Neural cell (in vitro differentiated cells): ENCODE results near the gene LIN37. TPM values are rescaled to one million over a fixed set of nuclear protein-coding genes. Genes with fewer than 3 reads are reported as not detected.

Experiments
- H2AFZ ChIP-seq: fragments of 200-600, 300-800 bp; sonication (generic), shearing (Covaris generic); 2 replicates; pipeline ENCODE4 v1.6.0; 2014; ENCODE audit warnings: low read depth, mild to moderate bottlenecking, antibody characterized with exemption, low read length, moderate library complexity
- H3F3A ChIP-seq: fragments of 200-600 bp; shearing (Covaris generic); 2 replicates; pipeline ENCODE4 v1.6.1; 2016; ENCODE audit warnings: mild to moderate bottlenecking, moderate library complexity, mixed read lengths, antibody characterized with exemption, low read length; ENCODE audit not compliant: insufficient read depth, poor library complexity, severe bottlenecking
- H3K27ac ChIP-seq: fragments of 200-600, 300-800 bp; sonication (generic), shearing (Covaris generic); 2 replicates; pipeline ENCODE4 v1.5.1; 2014; ENCODE audit warnings: mild to moderate bottlenecking, low read length, moderate library complexity
- H3K27me3 ChIP-seq: fragments of 300-800, 200-600 bp; sonication (generic), shearing (Covaris generic); 2 replicates; pipeline ENCODE4 v1.6.0; 2014; ENCODE audit warnings: mild to moderate bottlenecking, low read depth, low read length, moderate library complexity; ENCODE audit not compliant: insufficient read depth
- H3K36me3 ChIP-seq: fragments of 300-800, 200-600 bp; sonication (generic), shearing (Covaris generic); 2 replicates; pipeline ENCODE4 v1.5.1; 2014; ENCODE audit warnings: mild to moderate bottlenecking, antibody characterized with exemption, low read length, moderate library complexity; ENCODE audit not compliant: insufficient read depth
- H3K4me2 ChIP-seq: fragments of 300-800, 200-600 bp; sonication (generic), shearing (Covaris generic); 2 replicates; pipeline ENCODE4 v1.6.0; 2014; ENCODE audit warnings: mild to moderate bottlenecking, low read length
- H3K4me3 ChIP-seq: fragments of 300-800, 200-600 bp; sonication (generic), shearing (Covaris generic); 2 replicates; pipeline ENCODE4 v1.5.1; 2014; ENCODE audit warnings: mild to moderate bottlenecking, low read length, moderate library complexity
- H3K79me2 ChIP-seq: fragments of 200-600 bp; shearing (Covaris generic); replicated peaks from 2 replicates; pipeline ENCODE4 v1.6.0; 2014; ENCODE audit warnings: mild to moderate bottlenecking, low read length, moderate library complexity; ENCODE audit not compliant: insufficient read depth
- H3K9ac ChIP-seq: fragments of 300-800, 200-600 bp; sonication (generic), shearing (Covaris generic); 2 replicates; pipeline ENCODE4 v1.6.1; 2016; ENCODE audit warnings: mild to moderate bottlenecking, low read length, mixed read lengths
- H3K9me2 ChIP-seq: fragments of 200-600 bp; shearing (Covaris generic); 2 replicates; pipeline ENCODE4 v1.6.1; 2016; ENCODE audit warnings: mild to moderate bottlenecking, low read length, mixed read lengths; ENCODE audit not compliant: insufficient read depth
- H3K9me3 ChIP-seq: fragments of 200-600, 300-800 bp; sonication (generic), shearing (Covaris generic); 2 replicates; pipeline ENCODE4 v1.6.1; 2016; ENCODE audit warnings: mild to moderate bottlenecking, mixed run types, low read length, moderate library complexity, mixed read lengths
- H4K20me1 ChIP-seq: fragments of 200-600 bp; shearing (Covaris generic); 2 replicates; pipeline ENCODE4 v1.6.1; 2016; ENCODE audit warnings: mild to moderate bottlenecking, mixed run types; ENCODE audit not compliant: insufficient read depth
- EP300 ChIP-seq: fragments of 450-650 bp; conservative IDR thresholded peaks from 2 replicates; pipeline ENCODE4 v1.6.1; 2014; ENCODE audit warnings: antibody characterized with exemption, mild to moderate bottlenecking, moderate library complexity; ENCODE audit not compliant: poor library complexity, severe bottlenecking
- EZH2 ChIP-seq: fragments of 200-600, 300-800 bp; shearing (Covaris generic), sonication (generic); IDR thresholded peaks from 2 replicates; pipeline ENCODE4 v1.6.1; 2014; ENCODE audit warnings: antibody characterized with exemption, low read length, borderline replicate concordance, mild to moderate bottlenecking; ENCODE audit not compliant: insufficient read depth, poor library complexity, severe bottlenecking
- MXI1 ChIP-seq: fragments of 450-650 bp; conservative IDR thresholded peaks from 2 replicates; pipeline ENCODE4 v1.6.1; 2014; ENCODE audit warnings: antibody characterized with exemption, mild to moderate bottlenecking; ENCODE audit not compliant: poor library complexity, severe bottlenecking
- POLR2AphosphoS5 ChIP-seq: IDR thresholded peaks from 2 replicates; pipeline ENCODE4 v1.6.1; 2012
- RAD21 ChIP-seq: fragments of 450-650 bp; conservative IDR thresholded peaks from 2 replicates; pipeline ENCODE4 v1.6.1; 2014; ENCODE audit warnings: antibody characterized with exemption, mild to moderate bottlenecking, moderate library complexity
- SMC3 ChIP-seq: fragments of 450-650 bp; conservative IDR thresholded peaks from 2 replicates; pipeline ENCODE4 v1.6.1; 2014; ENCODE audit warnings: antibody characterized with exemption, mild to moderate bottlenecking, moderate library complexity; ENCODE audit not compliant: poor library complexity
- TAF1 ChIP-seq: IDR thresholded peaks from 2 replicates; pipeline ENCODE4 v1.6.1; 2012; ENCODE audit warnings: low read depth
- polyA plus RNA-seq: library from polyadenylated mRNA; depleted of rRNA; stranded (reverse); fragments of >200 nt; gene quantifications from 2 replicates; pipeline ENCODE4 v1.2.3, GENCODE V29; 2014
- TF ChIP-seq, protein P1 (sequence below): fragments of 450-650 bp; IDR thresholded peaks from 2 replicates; pipeline ENCODE4 v1.5.1; 2014; ENCODE audit warnings: antibody characterized with exemption, mild to moderate bottlenecking, moderate library complexity; ENCODE audit not compliant: poor library complexity, severe bottlenecking
- TF ChIP-seq, protein P2 (sequence below): IDR thresholded peaks from 2 replicates; pipeline ENCODE4 v1.6.1; 2012; ENCODE audit warnings: borderline replicate concordance

Gene LIN37
- polyA plus RNA-seq, 1 donor from 2014 or later, result 25.7 TPM

DNA sequence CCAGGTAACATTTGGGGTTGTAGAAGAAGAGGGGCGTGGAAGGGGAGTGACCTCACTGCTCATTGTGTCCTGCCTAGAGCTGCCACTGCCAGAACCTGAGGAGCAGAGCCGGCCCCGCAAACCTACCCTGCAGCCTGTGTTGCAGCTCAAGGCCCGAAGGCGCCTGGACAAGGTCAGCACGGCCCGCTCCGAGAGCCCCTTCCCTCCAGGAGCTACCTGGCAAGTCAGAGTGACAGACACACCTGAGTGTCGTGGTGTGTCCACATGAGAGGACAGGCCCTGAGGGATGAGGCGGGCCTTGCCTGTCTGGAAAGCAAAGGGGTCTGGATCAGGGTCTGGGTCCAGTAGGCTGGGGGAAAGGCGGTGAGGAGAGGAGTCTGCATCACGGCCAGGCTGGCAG is 23.8 kb upstream of the LIN37 start:
- no peaks in the 10 kb centered on the region for H3K36me3 ChIP-seq
- H3K9me3 ChIP-seq, result no peaks in the 10 kb centered on the region
- no peak overlapping the region for H3K4me3 ChIP-seq
- peaks cover 7% of the 10 kb centered on the region for H3K79me2 ChIP-seq
- no peak for TF ChIP-seq TAF1
- TF ChIP-seq, protein P1, sequence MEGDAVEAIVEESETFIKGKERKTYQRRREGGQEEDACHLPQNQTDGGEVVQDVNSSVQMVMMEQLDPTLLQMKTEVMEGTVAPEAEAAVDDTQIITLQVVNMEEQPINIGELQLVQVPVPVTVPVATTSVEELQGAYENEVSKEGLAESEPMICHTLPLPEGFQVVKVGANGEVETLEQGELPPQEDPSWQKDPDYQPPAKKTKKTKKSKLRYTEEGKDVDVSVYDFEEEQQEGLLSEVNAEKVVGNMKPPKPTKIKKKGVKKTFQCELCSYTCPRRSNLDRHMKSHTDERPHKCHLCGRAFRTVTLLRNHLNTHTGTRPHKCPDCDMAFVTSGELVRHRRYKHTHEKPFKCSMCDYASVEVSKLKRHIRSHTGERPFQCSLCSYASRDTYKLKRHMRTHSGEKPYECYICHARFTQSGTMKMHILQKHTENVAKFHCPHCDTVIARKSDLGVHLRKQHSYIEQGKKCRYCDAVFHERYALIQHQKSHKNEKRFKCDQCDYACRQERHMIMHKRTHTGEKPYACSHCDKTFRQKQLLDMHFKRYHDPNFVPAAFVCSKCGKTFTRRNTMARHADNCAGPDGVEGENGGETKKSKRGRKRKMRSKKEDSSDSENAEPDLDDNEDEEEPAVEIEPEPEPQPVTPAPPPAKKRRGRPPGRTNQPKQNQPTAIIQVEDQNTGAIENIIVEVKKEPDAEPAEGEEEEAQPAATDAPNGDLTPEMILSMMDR, result no peak
- no peak for TF ChIP-seq MXI1
- TF ChIP-seq POLR2AphosphoS5, result no peak
- no peak for TF ChIP-seq EP300
- no peaks in the 10 kb centered on the region for H3F3A ChIP-seq
- no peak overlapping the region for H3K9ac ChIP-seq
- no peaks in the 10 kb centered on the region for H4K20me1 ChIP-seq
- no peak overlapping the region for H3K27ac ChIP-seq
- no peak overlapping the region for H2AFZ ChIP-seq
- no peaks in the 10 kb centered on the region for H3K27me3 ChIP-seq
- H3K4me2 ChIP-seq, result no peak overlapping the region
- no peaks in the 10 kb centered on the region for H3K9me2 ChIP-seq

DNA sequence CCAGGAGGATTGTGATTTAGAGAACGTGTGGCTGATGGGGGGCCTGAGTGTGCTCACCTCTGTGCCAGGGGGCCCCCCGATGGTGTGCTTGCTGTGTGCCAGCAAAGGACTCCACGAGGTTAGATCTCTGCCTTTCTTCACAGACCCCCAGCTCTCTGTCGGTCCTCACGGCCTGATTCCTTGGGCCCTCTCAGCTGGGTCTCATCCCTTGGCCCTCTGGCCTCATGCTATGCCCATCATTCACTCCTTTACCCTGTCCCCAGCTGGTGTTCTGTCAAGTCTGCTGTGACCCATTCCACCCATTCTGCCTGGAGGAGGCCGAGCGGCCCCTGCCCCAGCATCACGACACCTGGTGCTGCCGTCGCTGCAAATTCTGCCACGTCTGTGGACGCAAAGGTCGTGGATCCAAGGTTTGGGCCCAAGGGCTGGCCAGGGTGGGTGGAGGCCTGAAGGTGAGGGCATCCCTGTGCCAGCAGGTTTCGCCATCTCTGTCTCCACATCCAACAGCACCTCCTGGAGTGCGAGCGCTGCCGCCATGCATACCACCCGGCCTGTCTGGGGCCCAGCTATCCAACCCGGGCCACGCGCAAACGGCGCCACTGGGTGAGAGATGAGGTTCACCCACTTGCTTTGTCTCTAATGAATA is 23.0 kb upstream of the LIN37 start:
- Histone ChIP-seq H3K4me2 (no peak overlapping the region), H4K20me1 (no peaks in the 10 kb centered on the region), H3K9me3 (no peaks in the 10 kb centered on the region), H3K27ac (no peak overlapping the region), H3K9me2 (no peaks in the 10 kb centered on the region), H3K27me3 (no peaks in the 10 kb centered on the region), H3K4me3 (no peak overlapping the region), H3K79me2 (no peaks in the 10 kb centered on the region), H2AFZ (no peak overlapping the region), H3F3A (no peaks in the 10 kb centered on the region), H3K9ac (no peak overlapping the region), H3K36me3 (no peaks in the 10 kb centered on the region)
- no peak for TF ChIP-seq EZH2
- TF ChIP-seq MXI1, result no peak

DNA sequence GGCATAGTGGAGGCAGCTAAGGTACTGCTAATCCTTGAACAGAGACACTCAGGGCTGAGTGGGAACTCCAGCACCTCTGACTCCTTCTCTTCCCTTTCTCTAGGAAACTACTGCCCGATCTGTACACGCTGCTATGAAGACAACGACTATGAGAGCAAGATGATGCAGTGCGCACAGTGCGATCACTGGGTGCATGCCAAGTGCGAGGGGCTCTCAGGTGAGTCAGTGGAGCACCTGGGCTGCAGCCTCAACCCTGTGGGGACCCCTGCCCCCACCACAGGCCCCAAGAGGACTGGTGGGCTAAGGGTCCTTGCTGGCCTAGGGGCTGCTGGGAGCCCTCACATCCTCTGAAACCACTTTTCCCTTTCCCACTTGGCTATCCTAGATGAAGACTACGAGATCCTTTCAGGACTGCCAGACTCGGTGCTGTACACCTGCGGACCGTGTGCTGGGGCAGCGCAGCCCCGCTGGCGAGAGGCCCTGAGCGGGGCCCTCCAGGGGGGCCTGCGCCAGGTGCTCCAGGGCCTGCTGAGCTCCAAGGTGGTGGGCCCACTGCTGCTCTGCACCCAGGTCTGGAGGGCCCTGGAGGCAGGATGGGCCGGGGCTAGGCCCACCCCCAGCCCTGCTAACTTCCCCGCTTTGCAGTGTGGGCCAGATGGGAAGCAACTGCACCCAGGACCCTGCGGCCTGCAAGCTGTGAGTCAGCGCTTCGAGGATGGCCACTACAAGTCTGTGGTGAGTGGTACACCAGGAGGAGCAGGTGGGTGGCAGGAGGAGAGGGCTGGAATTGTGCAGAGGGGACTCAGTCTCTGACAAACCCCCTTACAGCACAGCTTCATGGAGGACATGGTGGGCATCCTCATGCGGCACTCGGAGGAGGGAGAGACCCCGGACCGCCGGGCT is 21.1 kb upstream of the LIN37 start:
- Histone ChIP-seq H3K4me3 (no peak overlapping the region), H3K79me2 (no peaks in the 10 kb centered on the region), H3K27me3 (no peaks in the 10 kb centered on the region), H3F3A (no peaks in the 10 kb centered on the region), H3K27ac (no peak overlapping the region), H3K9me2 (no peaks in the 10 kb centered on the region), H4K20me1 (no peaks in the 10 kb centered on the region), H3K9ac (no peak overlapping the region), H2AFZ (no peak overlapping the region), H3K9me3 (no peaks in the 10 kb centered on the region), H3K4me2 (no peak overlapping the region), H3K36me3 (no peaks in the 10 kb centered on the region)
- TF ChIP-seq, protein P1, result no peak
- TF ChIP-seq SMC3 (no peak), EZH2 (no peak), EP300 (no peak), POLR2AphosphoS5 (no peak), MXI1 (no peak), TAF1 (no peak), RAD21 (no peak)
- TF ChIP-seq, protein P2, sequence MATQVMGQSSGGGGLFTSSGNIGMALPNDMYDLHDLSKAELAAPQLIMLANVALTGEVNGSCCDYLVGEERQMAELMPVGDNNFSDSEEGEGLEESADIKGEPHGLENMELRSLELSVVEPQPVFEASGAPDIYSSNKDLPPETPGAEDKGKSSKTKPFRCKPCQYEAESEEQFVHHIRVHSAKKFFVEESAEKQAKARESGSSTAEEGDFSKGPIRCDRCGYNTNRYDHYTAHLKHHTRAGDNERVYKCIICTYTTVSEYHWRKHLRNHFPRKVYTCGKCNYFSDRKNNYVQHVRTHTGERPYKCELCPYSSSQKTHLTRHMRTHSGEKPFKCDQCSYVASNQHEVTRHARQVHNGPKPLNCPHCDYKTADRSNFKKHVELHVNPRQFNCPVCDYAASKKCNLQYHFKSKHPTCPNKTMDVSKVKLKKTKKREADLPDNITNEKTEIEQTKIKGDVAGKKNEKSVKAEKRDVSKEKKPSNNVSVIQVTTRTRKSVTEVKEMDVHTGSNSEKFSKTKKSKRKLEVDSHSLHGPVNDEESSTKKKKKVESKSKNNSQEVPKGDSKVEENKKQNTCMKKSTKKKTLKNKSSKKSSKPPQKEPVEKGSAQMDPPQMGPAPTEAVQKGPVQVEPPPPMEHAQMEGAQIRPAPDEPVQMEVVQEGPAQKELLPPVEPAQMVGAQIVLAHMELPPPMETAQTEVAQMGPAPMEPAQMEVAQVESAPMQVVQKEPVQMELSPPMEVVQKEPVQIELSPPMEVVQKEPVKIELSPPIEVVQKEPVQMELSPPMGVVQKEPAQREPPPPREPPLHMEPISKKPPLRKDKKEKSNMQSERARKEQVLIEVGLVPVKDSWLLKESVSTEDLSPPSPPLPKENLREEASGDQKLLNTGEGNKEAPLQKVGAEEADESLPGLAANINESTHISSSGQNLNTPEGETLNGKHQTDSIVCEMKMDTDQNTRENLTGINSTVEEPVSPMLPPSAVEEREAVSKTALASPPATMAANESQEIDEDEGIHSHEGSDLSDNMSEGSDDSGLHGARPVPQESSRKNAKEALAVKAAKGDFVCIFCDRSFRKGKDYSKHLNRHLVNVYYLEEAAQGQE, result no peak
